Neural cell (in vitro differentiated cells): Measurements from ENCODE around the gene GRHL3. TPM values are rescaled to one million over a fixed set of nuclear protein-coding genes. Genes with fewer than 3 reads are reported as not detected.

ENCODE experiments used
- H2AFZ ChIP-seq: fragments of 200-600, 300-800 bp; sonication (generic), shearing (Covaris generic); 2 replicates; pipeline ENCODE4 v1.6.0; 2014; ENCODE audit warnings: low read depth, mild to moderate bottlenecking, antibody characterized with exemption, low read length, moderate library complexity
- H3F3A ChIP-seq: fragments of 200-600 bp; shearing (Covaris generic); 2 replicates; pipeline ENCODE4 v1.6.1; 2016; ENCODE audit warnings: mild to moderate bottlenecking, moderate library complexity, mixed read lengths, antibody characterized with exemption, low read length; ENCODE audit not compliant: insufficient read depth, poor library complexity, severe bottlenecking
- H3K27ac ChIP-seq: fragments of 200-600, 300-800 bp; sonication (generic), shearing (Covaris generic); 2 replicates; pipeline ENCODE4 v1.5.1; 2014; ENCODE audit warnings: mild to moderate bottlenecking, low read length, moderate library complexity
- H3K27me3 ChIP-seq: fragments of 300-800, 200-600 bp; sonication (generic), shearing (Covaris generic); 2 replicates; pipeline ENCODE4 v1.6.0; 2014; ENCODE audit warnings: mild to moderate bottlenecking, low read depth, low read length, moderate library complexity; ENCODE audit not compliant: insufficient read depth
- H3K36me3 ChIP-seq: fragments of 300-800, 200-600 bp; sonication (generic), shearing (Covaris generic); 2 replicates; pipeline ENCODE4 v1.5.1; 2014; ENCODE audit warnings: mild to moderate bottlenecking, antibody characterized with exemption, low read length, moderate library complexity; ENCODE audit not compliant: insufficient read depth
- H3K4me2 ChIP-seq: fragments of 300-800, 200-600 bp; sonication (generic), shearing (Covaris generic); 2 replicates; pipeline ENCODE4 v1.6.0; 2014; ENCODE audit warnings: mild to moderate bottlenecking, low read length
- H3K4me3 ChIP-seq: fragments of 300-800, 200-600 bp; sonication (generic), shearing (Covaris generic); 2 replicates; pipeline ENCODE4 v1.5.1; 2014; ENCODE audit warnings: mild to moderate bottlenecking, low read length, moderate library complexity
- H3K79me2 ChIP-seq: fragments of 200-600 bp; shearing (Covaris generic); replicated peaks from 2 replicates; pipeline ENCODE4 v1.6.0; 2014; ENCODE audit warnings: mild to moderate bottlenecking, low read length, moderate library complexity; ENCODE audit not compliant: insufficient read depth
- H3K9ac ChIP-seq: fragments of 300-800, 200-600 bp; sonication (generic), shearing (Covaris generic); 2 replicates; pipeline ENCODE4 v1.6.1; 2016; ENCODE audit warnings: mild to moderate bottlenecking, low read length, mixed read lengths
- H3K9me2 ChIP-seq: fragments of 200-600 bp; shearing (Covaris generic); 2 replicates; pipeline ENCODE4 v1.6.1; 2016; ENCODE audit warnings: mild to moderate bottlenecking, low read length, mixed read lengths; ENCODE audit not compliant: insufficient read depth
- H3K9me3 ChIP-seq: fragments of 200-600, 300-800 bp; sonication (generic), shearing (Covaris generic); 2 replicates; pipeline ENCODE4 v1.6.1; 2016; ENCODE audit warnings: mild to moderate bottlenecking, mixed run types, low read length, moderate library complexity, mixed read lengths
- H4K20me1 ChIP-seq: fragments of 200-600 bp; shearing (Covaris generic); 2 replicates; pipeline ENCODE4 v1.6.1; 2016; ENCODE audit warnings: mild to moderate bottlenecking, mixed run types; ENCODE audit not compliant: insufficient read depth
- CTCF ChIP-seq: fragments of 450-650 bp; IDR thresholded peaks from 2 replicates; pipeline ENCODE4 v1.5.1; 2014; ENCODE audit warnings: antibody characterized with exemption, mild to moderate bottlenecking, moderate library complexity; ENCODE audit not compliant: poor library complexity, severe bottlenecking
- EP300 ChIP-seq: fragments of 450-650 bp; conservative IDR thresholded peaks from 2 replicates; pipeline ENCODE4 v1.6.1; 2014; ENCODE audit warnings: antibody characterized with exemption, mild to moderate bottlenecking, moderate library complexity; ENCODE audit not compliant: poor library complexity, severe bottlenecking
- EZH2 ChIP-seq: fragments of 200-600, 300-800 bp; shearing (Covaris generic), sonication (generic); IDR thresholded peaks from 2 replicates; pipeline ENCODE4 v1.6.1; 2014; ENCODE audit warnings: antibody characterized with exemption, low read length, borderline replicate concordance, mild to moderate bottlenecking; ENCODE audit not compliant: insufficient read depth, poor library complexity, severe bottlenecking
- MXI1 ChIP-seq: fragments of 450-650 bp; conservative IDR thresholded peaks from 2 replicates; pipeline ENCODE4 v1.6.1; 2014; ENCODE audit warnings: antibody characterized with exemption, mild to moderate bottlenecking; ENCODE audit not compliant: poor library complexity, severe bottlenecking
- POLR2AphosphoS5 ChIP-seq: IDR thresholded peaks from 2 replicates; pipeline ENCODE4 v1.6.1; 2012
- RAD21 ChIP-seq: fragments of 450-650 bp; conservative IDR thresholded peaks from 2 replicates; pipeline ENCODE4 v1.6.1; 2014; ENCODE audit warnings: antibody characterized with exemption, mild to moderate bottlenecking, moderate library complexity
- REST ChIP-seq: IDR thresholded peaks from 2 replicates; pipeline ENCODE4 v1.6.1; 2012; ENCODE audit warnings: borderline replicate concordance
- SMC3 ChIP-seq: fragments of 450-650 bp; conservative IDR thresholded peaks from 2 replicates; pipeline ENCODE4 v1.6.1; 2014; ENCODE audit warnings: antibody characterized with exemption, mild to moderate bottlenecking, moderate library complexity; ENCODE audit not compliant: poor library complexity
- TAF1 ChIP-seq: IDR thresholded peaks from 2 replicates; pipeline ENCODE4 v1.6.1; 2012; ENCODE audit warnings: low read depth
- polyA plus RNA-seq: library from polyadenylated mRNA; depleted of rRNA; stranded (reverse); fragments of >200 nt; gene quantifications from 2 replicates; pipeline ENCODE4 v1.2.3, GENCODE V29; 2014

The GRHL3 gene
- polyA plus RNA-seq, 1 donor from 2014 or later, result not detected

- Histone ChIP-seq H3K27ac (no peak overlapping the region), H3F3A (no peaks in the 10 kb centered on the region), H3K36me3 (no peaks in the 10 kb centered on the region), H3K4me3 (no peak overlapping the region), H3K4me2 (no peak overlapping the region), H4K20me1 (no peaks in the 10 kb centered on the region), H3K27me3 (no peaks in the 10 kb centered on the region), H3K9ac (no peak overlapping the region), H3K79me2 (no peaks in the 10 kb centered on the region), H2AFZ (no peak overlapping the region), H3K9me2 (no peaks in the 10 kb centered on the region), H3K9me3 (no peaks in the 10 kb centered on the region)
- TF ChIP-seq RAD21, result no peak
- TF ChIP-seq EZH2, result no peak
- no peak for TF ChIP-seq POLR2AphosphoS5
- TF ChIP-seq REST, result no peak
- TF ChIP-seq EP300, result no peak
- TF ChIP-seq TAF1, result no peak
- TF ChIP-seq MXI1, result no peak
- no peak for TF ChIP-seq CTCF
- TF ChIP-seq SMC3, result no peak
Measured at GRCh38 chr1:24337455-24337854, 18.3 kb downstream of the GRHL3 start.

GRCh38 chr1:24338447-24338846, 19.3 kb downstream of the GRHL3 start:
- no peaks in the 10 kb centered on the region for H4K20me1 ChIP-seq
- no peaks in the 10 kb centered on the region for H3K36me3 ChIP-seq
- H3K4me3 ChIP-seq, result no peak overlapping the region
- no peaks in the 10 kb centered on the region for H3F3A ChIP-seq
- no peak overlapping the region for H3K27ac ChIP-seq
- H3K27me3 ChIP-seq, result no peaks in the 10 kb centered on the region
- H3K4me2 ChIP-seq, result no peak overlapping the region
- no peaks in the 10 kb centered on the region for H3K9me2 ChIP-seq
- H3K9ac ChIP-seq, result no peak overlapping the region
- H3K9me3 ChIP-seq, result no peaks in the 10 kb centered on the region
- TF ChIP-seq CTCF (no peak), RAD21 (no peak), MXI1 (no peak), SMC3 (no peak), EP300 (no peak), REST (no peak), POLR2AphosphoS5 (no peak), EZH2 (no peak)
- H3K79me2 ChIP-seq, result no peaks in the 10 kb centered on the region
- H2AFZ ChIP-seq, result no peak overlapping the region
